ENCODE results near the gene COX20. TPM values are rescaled to one million over a fixed set of nuclear protein-coding genes. Genes with fewer than 3 reads are reported as not detected.
A peak's percentile ranks its signal among the peaks of the same experiment; 100 is the strongest.

COX20 gene
- total and polyA plus RNA-seq, 2 of the 8 experiments (the other 6 are each of a cell fraction or from before 2014, with no cell fraction given) = 17.5 to 28.8 TPM

- TF ChIP-seq USF2 (IDR thresholded peaks at IDR 0.05; ENCODE audit: low read length) (no peak), KDM4A (IDR thresholded peaks at IDR 0.05; ENCODE audit: low read depth, low read length, severe bottlenecking) (no peak), JUN (IDR thresholded peaks at IDR 0.05; ENCODE audit: low read depth, low read length) (no peak), CHD2 (IDR thresholded peaks at IDR 0.05; ENCODE audit: low read length) (no peak), SP2 (IDR thresholded peaks at IDR 0.05; ENCODE audit: low read length) (no peak), TBP (IDR thresholded peaks at IDR 0.05; ENCODE audit: low read depth, low read length) (peak; percentile 48; the same call in 1 of the 2 replicates), MAX (IDR thresholded peaks at IDR 0.05) (no peak), SIN3A (conservative IDR thresholded peaks at IDR 0.05 in 1 of 2, IDR thresholded peaks at IDR 0.05 in 1 of 2; ENCODE audit: low read depth in 1 of 2, low read length in 2 of 2) (no peak), GABPA (IDR thresholded peaks at IDR 0.05; ENCODE audit: borderline replicate concordance, insufficient read depth, low read length) (no peak), RNF2 (IDR thresholded peaks at IDR 0.05; ENCODE audit: borderline replicate concordance, low read depth, low read length, missing control alignments, poor library complexity, severe bottlenecking) (no peak), SUZ12 (IDR thresholded peaks at IDR 0.05; ENCODE audit: low read length) (no peak), SIRT6 (IDR thresholded peaks at IDR 0.05; ENCODE audit: low read length) (no peak), EGR1 (IDR thresholded peaks at IDR 0.05; ENCODE audit: borderline replicate concordance, low read depth, low read length) (no peak), TAF1 (IDR thresholded peaks at IDR 0.05; ENCODE audit: low read depth, low read length) (peak; percentile 71), ATF2 (IDR thresholded peaks at IDR 0.05; ENCODE audit: low read length) (no peak), RFX5 (IDR thresholded peaks at IDR 0.05; ENCODE audit: borderline replicate concordance, low read depth, low read length) (no peak), BACH1 (IDR thresholded peaks at IDR 0.05; ENCODE audit: low read length) (peak; percentile 38), SP1 (IDR thresholded peaks at IDR 0.05; ENCODE audit: low read depth, low read length) (no peak), TEAD4 (IDR thresholded peaks at IDR 0.05; ENCODE audit: low read depth, low read length) (no peak), TAF7 (optimal IDR thresholded peaks at IDR 0.05; ENCODE audit: borderline replicate concordance, low read depth, low read length) (no peak), RAD21 (IDR thresholded peaks at IDR 0.05 in 1 of 2, conservative IDR thresholded peaks at IDR 0.05 in 1 of 2; ENCODE audit: low read depth in 2 of 2, low read length in 2 of 2) (no peak)
Observed at GRCh38 chr1:244833734-244834542, 1.5 kb upstream of the COX20 start (continued).

Data from H1 (cell line).